ENCODE measurements around the gene DDX46. TPM values are rescaled to one million over a fixed set of nuclear protein-coding genes. Genes with fewer than 3 reads are reported as not detected.
"Not testable (repeated sequence)": the region's sequence is repeated elsewhere in the genome, so short reads cannot be mapped to it uniquely, and the experiment has no call there.

DDX46 gene
- total RNA-seq, 2 donors from 2014 or later, result 47.2 to 52.7 TPM

DNA sequence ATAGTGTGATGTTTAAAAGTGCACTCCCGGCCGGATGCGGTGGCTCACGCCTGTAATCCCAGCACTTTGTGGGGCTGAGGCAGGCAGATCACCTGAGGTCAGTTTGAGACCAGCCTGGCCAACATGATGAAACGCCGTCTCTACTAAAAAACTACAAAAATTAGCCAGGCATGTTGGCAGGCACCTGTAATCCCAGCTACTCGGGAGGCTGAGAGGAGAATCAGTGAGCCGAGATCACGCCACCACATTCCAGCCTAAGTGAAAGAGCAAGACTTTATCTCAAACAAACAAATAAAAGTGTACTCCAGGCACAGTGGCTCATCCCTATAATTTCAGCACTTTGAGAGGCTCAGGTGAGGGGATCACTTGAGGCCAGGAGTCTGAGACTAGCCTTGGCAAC is 79.8 kb downstream of the DDX46 start:
- H3K4me1 Mint-ChIP-seq; ATAC-seq; H3K4me3 Mint-ChIP-seq; H3K36me3 Mint-ChIP-seq (ENCODE audit: low read depth); DNase-seq; H3K27me3 Mint-ChIP-seq; H3K9me3 ChIP-seq (ENCODE audit: control insufficient read depth, low read length, poor library complexity, severe bottlenecking); H3K27ac Mint-ChIP-seq: not testable (repeated sequence)

DNA sequence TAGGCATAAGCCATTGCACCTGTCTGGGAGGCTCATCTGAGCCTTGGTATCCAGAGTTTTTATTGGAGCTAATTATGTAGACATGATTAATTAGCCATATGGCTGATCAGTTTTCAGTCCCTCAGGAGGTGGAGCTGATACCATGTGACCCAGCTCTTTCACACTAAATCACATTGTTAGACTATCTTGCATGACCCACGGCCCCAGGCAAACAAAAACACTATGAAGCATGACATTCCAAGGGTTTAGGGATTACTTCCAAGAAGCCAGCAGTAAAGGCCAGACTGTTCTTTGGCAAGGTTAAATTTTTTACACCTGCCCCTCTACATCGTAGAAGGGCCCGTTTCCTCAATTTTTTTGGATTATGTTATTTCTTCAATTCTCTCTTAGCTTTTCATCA is 82.2 kb downstream of the DDX46 start:
- Mint-ChIP-seq H3K27ac (no peak overlapping the region), H3K4me3 (no peak overlapping the region), H3K27me3 (no peaks in the 10 kb centered on the region), H3K4me1 (peaks cover 8% of the 10 kb centered on the region), H3K36me3 (ENCODE audit: low read depth) (no peaks in the 10 kb centered on the region)
- DNase-seq, result no peak
- no peak for ATAC-seq
- no peaks in the 10 kb centered on the region for H3K9me3 ChIP-seq (ENCODE audit: control insufficient read depth, low read length, poor library complexity, severe bottlenecking)

DNA sequence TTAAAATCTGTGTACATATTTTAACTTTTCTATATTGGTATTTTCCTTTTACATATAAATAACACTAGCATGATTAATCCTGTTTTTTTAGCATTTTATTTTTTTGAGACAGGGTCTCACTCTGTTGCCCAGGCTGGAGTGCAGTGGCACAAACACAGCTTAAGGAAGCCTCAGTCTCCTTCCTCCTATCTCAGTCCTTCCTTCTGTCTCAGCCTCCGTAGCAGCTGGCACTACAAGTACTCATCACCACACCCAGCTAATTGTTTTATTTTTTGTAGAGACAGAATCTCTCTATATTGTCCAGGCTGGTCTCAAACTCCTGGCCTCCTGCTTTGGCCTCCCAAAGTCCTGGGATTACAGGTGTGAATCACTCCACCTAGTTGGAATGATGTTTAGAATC is 85.7 kb downstream of the DDX46 start:
- no peak for ATAC-seq
- Mint-ChIP-seq H3K4me3 (no peak overlapping the region), H3K27ac (peak overlapping the region; percentile 95)

DNA sequence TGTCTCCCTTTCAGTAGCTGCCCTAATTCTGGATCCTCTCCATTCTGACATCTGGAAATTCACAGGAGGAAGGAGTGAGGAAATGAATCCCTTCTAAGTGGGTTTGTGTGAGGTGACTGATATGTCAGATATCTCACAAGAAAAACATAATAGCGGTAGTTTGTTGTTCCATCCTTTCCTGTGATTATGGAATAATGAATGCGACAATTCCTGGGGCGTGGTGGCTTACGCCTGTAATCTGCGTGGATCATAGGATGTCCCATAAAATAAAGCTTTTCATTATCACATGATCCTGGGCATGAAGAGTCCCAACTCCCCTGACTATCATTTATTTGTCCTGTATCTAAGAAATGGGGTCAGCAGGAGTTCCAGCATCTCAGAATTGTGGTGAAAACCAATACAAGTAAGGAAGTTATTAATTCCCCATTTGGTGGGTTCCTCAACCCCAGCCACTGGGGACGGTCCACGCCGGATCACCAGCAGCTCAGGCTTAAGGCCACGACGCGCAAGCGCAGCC is 86.8 kb downstream of the DDX46 start:
- ATAC-seq (no peak), DNase-seq (no peak)
- Mint-ChIP-seq H3K27ac (peak overlapping the region; percentile 95), H3K4me1 (peaks cover 19% of the 10 kb centered on the region), H3K27me3 (no peaks in the 10 kb centered on the region), H3K4me3 (peak overlapping the region; percentile 91), H3K36me3 (ENCODE audit: low read depth) (no peaks in the 10 kb centered on the region)
- H3K9me3 ChIP-seq (ENCODE audit: control insufficient read depth, low read length, poor library complexity, severe bottlenecking), result no peaks in the 10 kb centered on the region

More for the DNA sequence above, 85.7 kb downstream of the DDX46 start:
- H3K9me3 ChIP-seq (ENCODE audit: control insufficient read depth, low read length, poor library complexity, severe bottlenecking), result no peaks in the 10 kb centered on the region
- Mint-ChIP-seq H3K27me3 (no peaks in the 10 kb centered on the region), H3K36me3 (ENCODE audit: low read depth) (no peaks in the 10 kb centered on the region), H3K4me1 (peaks cover 16% of the 10 kb centered on the region)
- no peak for DNase-seq

DNA sequence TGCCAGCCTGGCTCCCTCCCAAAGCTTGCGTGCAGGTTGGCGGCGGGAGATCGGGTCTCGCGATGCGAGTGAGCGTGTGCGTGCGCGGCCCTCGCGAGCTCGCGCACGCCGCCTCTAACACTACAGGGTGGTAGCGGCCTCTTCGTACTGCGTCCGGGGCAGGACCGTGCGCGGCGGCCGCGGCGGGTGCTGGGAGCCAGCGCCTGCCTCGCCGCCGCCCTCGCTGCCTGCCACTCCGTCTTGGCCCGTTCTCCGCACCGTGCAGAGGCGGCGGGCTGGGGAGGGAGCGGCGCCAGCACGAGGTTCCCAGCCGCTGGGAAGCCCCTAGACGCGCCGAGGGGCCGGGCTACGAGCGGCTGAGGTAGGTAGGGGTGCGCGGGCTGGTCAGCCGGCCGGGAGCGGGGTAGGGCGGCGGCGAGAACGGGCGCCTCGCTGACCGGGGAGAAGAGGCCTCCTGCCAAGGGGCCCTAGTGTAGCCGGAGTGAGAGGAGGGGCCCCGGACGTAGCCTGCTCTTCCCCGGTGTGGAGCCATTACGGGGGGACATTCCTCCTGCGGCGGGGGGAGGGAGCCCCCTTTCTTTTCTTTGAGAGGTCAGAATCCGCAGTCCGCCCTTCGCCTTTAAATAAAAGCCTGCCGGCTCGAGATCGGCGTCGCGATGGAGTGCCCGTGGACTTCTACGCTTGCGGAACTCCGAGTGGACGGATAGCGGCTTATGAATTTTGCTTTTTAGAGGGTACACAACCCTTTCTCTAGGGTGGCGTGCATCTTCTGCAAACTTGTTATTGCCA is 87.5 kb downstream of the DDX46 start, which contains the start of gene C5orf24:
TSS of gene C5orf24 (plus strand) at position 117 of the 789 bp plus-strand sequence. CDS start 8,933 bp downstream, outside the sequence.
- no peaks in the 10 kb centered on the region for H3K27me3 Mint-ChIP-seq
- DNase-seq (peak; percentile 79 to 88 (median 85)), ATAC-seq (peak; percentile 93)
- peak within 1 kb of the TSS; percentile 95 for H3K27ac Mint-ChIP-seq
- no peaks in the 10 kb centered on the region for H3K36me3 Mint-ChIP-seq (ENCODE audit: low read depth)
- H3K4me3 Mint-ChIP-seq, result peak within 1 kb of the TSS; percentile 91
- no peaks in the 10 kb centered on the region for H3K9me3 ChIP-seq (ENCODE audit: control insufficient read depth, low read length, poor library complexity, severe bottlenecking)
- H3K4me1 Mint-ChIP-seq, result peaks cover 19% of the 10 kb centered on the region

DNA sequence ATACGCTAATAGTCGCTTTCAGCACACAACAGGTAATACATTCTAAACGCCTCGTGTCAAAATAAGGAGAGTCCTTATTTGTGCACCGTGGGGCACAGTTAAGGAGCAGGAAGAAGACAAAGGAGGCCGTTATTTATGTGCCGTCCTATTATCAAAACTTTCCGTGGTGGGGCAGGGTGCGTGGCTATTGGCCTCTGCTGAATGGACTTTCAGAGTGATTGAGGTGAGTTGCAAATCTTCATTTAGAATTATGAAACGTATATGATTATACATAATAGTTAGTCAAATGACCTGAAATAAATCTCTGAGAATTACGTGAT is 88.0 kb downstream of the DDX46 start:
- DNase-seq (no peak), ATAC-seq (peak; percentile 7)
- H3K27ac Mint-ChIP-seq, result peak overlapping the region; percentile 95
- no peaks in the 10 kb centered on the region for H3K36me3 Mint-ChIP-seq (ENCODE audit: low read depth)
- peaks cover 19% of the 10 kb centered on the region for H3K4me1 Mint-ChIP-seq
- peak overlapping the region; percentile 91 for H3K4me3 Mint-ChIP-seq
- no peaks in the 10 kb centered on the region for H3K27me3 Mint-ChIP-seq
- no peaks in the 10 kb centered on the region for H3K9me3 ChIP-seq (ENCODE audit: control insufficient read depth, low read length, poor library complexity, severe bottlenecking)

DNA sequence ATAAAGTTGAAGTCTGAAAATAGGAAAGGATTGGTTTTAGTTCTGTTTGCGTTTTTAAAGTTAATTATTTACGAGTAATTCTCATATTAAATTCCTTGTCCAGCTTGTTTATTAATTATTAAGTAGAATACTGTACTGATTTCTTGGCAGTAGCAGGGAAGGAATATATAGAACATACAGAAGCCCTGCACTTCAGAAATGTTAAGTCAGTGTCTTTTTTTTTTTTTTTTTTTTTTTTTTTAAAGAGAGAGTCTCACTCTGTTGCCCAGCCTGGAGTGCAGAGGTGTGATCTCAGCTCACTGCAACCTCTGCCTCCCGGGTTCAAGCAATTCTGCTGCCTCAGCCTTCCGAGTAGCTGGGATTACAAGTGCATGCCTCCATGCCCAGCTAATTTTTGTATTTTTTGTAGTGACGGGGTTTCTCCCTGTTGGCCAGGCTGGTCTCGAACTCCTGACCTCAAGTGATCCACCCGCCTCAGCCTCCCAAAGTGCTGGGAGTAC is 90.9 kb downstream of the DDX46 start:
- H3K9me3 ChIP-seq (ENCODE audit: control insufficient read depth, low read length, poor library complexity, severe bottlenecking); H3K36me3 Mint-ChIP-seq (ENCODE audit: low read depth); ATAC-seq; DNase-seq; H3K27me3 Mint-ChIP-seq: not testable (repeated sequence)
- Mint-ChIP-seq H3K27ac (peak overlapping the region; percentile 71), H3K4me1 (peaks cover 19% of the 10 kb centered on the region), H3K4me3 (peak overlapping the region; percentile 45)

DNA sequence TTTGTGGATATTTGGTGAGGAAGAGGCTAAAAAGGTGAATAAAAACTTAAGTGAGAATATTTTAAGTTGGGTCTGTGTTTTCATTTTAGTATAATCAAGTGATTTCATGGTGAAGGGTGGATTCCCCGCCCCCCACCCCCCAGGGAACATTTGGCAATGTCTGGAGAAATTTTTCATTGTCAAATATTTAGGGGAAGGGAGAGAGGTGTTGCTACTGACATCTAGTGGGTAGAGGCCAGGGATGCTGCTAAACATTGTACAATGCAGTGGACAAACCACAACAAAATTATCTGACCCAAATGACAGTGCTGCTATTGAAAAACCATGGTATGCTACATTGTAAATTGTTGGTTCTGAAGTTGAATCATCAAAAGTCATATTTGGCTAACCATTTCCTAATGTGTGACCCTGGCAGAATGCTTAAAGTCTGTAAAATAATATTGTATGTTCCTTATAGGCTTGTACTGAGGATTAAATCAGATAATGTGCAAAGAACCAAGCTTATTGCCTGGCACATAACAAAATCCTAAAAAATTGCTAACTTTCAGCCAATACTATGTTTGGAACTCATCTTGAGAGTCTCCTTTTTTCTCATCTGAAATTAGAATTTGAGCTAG is 92.8 kb downstream of the DDX46 start:
- no peaks in the 10 kb centered on the region for H3K36me3 Mint-ChIP-seq (ENCODE audit: low read depth)

DNA sequence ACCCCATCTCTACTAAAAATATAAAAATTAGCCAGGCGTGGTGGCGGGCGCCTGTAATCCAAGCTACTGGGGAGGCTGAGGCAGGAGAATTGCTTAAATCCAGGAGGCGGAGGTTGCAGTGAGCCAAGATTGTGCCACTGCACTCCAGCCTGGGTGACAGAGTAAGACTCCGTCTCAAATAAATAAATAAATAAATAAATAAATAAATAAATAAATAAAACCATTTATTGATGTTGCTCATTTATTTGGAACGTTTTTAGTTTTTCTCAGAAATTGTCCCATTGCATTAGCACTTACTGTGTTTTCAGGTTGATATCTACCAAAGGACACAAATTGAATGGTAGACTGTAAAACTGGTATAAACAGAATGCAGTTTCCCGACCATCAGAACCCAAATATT is 97.9 kb downstream of the DDX46 start:
- not testable (repeated sequence) for H3K27me3 Mint-ChIP-seq; H3K27ac Mint-ChIP-seq; ATAC-seq; DNase-seq; H3K4me3 Mint-ChIP-seq; H3K4me1 Mint-ChIP-seq; H3K36me3 Mint-ChIP-seq (ENCODE audit: low read depth); H3K9me3 ChIP-seq (ENCODE audit: control insufficient read depth, low read length, poor library complexity, severe bottlenecking)

More for the DNA sequence above, 92.8 kb downstream of the DDX46 start:
- Mint-ChIP-seq H3K27ac (peak overlapping the region; percentile 29), H3K27me3 (no peaks in the 10 kb centered on the region), H3K4me1 (peaks cover 17% of the 10 kb centered on the region), H3K4me3 (peak overlapping the region; percentile 12)
- no peaks in the 10 kb centered on the region for H3K9me3 ChIP-seq (ENCODE audit: control insufficient read depth, low read length, poor library complexity, severe bottlenecking)
- DNase-seq, result no peak
- no peak for ATAC-seq

DNA sequence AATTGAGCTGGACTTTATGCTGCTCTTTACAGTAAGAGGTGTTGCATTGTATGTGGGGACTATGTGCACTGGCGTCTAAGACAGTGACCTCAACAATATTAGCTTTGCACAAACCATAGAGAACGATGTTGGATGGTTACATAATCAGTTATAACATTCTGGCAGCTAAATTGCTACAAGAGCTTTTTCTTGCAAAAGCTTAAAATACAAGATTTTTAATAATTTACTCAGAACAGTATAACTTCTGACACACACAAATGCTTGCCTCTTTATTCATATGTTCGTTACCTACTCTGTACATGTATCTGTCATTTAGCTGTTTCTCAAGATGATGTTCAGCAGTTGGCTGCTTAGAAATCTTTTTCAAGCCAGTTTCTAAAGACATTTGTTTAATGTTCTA is 98.8 kb downstream of the DDX46 start:
- no peak for ATAC-seq
- H3K9me3 ChIP-seq (ENCODE audit: control insufficient read depth, low read length, poor library complexity, severe bottlenecking), result no peaks in the 10 kb centered on the region
- no peak for DNase-seq
- peak overlapping the region; percentile 61 for H3K27ac Mint-ChIP-seq
- no peak overlapping the region for H3K4me3 Mint-ChIP-seq
- H3K4me1 Mint-ChIP-seq, result peaks cover 8% of the 10 kb centered on the region
- no peaks in the 10 kb centered on the region for H3K27me3 Mint-ChIP-seq
- H3K36me3 Mint-ChIP-seq (ENCODE audit: low read depth), result peaks cover 2% of the 10 kb centered on the region

DNA sequence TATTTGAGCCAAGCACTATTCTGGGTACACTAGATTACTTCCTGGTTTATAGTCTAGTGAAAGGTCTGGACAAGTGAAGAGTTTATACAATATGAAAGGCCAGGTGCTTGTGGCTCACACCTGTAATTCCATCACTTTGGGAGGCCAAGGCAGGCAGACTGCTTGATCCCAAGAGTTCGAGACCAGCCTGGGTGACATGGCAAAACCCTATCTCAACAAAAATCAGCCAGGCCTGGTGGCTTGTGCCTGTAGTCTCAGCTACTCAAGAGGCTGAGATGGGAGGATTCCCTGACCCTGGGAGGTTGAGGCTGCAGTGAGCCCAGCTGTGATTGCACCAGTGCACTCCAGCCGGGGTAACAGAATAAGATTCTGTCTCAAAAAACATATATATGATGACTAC is 106.1 kb downstream of the DDX46 start:
- no peaks in the 10 kb centered on the region for H3K9me3 ChIP-seq (ENCODE audit: control insufficient read depth, low read length, poor library complexity, severe bottlenecking)
- no peak for DNase-seq
- H3K36me3 Mint-ChIP-seq (ENCODE audit: low read depth), result no peaks in the 10 kb centered on the region
- no peak for ATAC-seq
- no peaks in the 10 kb centered on the region for H3K4me1 Mint-ChIP-seq
- no peaks in the 10 kb centered on the region for H3K27me3 Mint-ChIP-seq
- no peak overlapping the region for H3K27ac Mint-ChIP-seq
- H3K4me3 Mint-ChIP-seq, result no peak overlapping the region

DNA sequence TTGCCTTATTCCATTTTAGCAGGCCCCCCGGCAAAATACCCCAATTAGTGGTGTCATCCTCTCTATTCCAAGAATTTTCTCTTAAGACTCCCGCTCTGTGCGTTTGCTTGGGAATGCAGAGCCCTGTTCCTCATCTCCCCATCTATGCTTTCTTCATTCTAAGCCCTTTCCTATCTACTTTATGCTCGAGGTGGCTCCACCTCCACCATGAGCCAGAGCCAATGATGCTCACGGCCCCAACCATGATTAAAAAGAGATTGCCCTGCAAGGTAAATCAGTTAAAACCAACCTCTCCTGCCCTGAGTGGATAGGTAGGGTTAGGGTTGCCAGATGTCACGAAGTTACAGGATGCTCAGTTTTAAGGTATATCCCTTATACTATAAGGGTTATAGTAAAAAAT is 114.9 kb downstream of the DDX46 start:
- Mint-ChIP-seq H3K27me3 (no peaks in the 10 kb centered on the region), H3K4me3 (peak overlapping the region; percentile 95), H3K4me1 (peaks cover 28% of the 10 kb centered on the region), H3K36me3 (ENCODE audit: low read depth) (peaks cover 4% of the 10 kb centered on the region), H3K27ac (peak overlapping the region; percentile 93)
- no peaks in the 10 kb centered on the region for H3K9me3 ChIP-seq (ENCODE audit: control insufficient read depth, low read length, poor library complexity, severe bottlenecking)
- ATAC-seq, result no peak
- no peak for DNase-seq

DNA sequence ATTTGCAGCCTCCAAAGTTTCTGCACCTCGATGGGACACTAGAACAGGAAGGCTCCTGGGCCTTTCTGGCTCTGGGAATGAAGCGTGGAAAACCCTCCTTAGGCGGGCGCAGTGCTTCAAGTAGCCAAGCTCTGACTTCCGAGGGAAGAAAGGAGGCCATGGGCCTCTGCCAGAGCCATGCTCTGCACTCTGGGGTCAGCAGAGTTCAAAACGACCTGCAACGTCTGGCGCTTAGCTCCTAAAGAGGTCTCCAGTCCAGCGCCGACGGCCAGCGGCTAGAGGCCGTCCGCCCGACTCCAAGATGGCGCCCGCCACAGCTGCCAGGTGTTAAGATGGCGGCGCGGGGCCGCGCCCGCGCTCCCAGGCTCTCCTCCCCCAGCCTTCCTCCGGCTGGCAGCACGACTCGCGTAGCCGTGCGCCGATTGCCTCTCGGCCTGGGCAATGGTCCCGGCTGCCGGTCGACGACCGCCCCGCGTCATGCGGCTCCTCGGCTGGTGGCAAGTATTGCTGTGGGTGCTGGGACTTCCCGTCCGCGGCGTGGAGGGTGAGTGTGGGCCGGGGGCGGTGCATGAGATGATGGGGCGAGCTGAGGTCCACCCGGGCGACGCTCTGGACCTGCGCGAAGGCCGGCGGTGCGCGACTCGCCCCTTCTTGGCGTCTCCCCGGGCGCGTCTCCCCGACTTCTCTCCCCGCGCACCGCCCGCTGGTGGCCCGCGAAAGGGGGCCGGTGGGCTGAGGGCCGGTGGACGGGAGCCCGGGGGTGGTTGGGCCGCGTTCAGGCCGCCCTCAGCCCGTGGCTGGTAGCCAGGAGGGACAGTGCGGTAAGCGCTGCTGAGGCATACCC is 115.6 kb downstream of the DDX46 start, which contains the start of gene TXNDC15:
TSS of gene TXNDC15 (plus strand) at position 385 of the 844 bp plus-strand sequence. CDS start at position 442, 57 bp downstream.
- Mint-ChIP-seq H3K27ac (peak within 1 kb of the TSS; percentile 93), H3K36me3 (ENCODE audit: low read depth) (peaks cover 4% of the 10 kb centered on the region), H3K4me1 (peaks cover 31% of the 10 kb centered on the region), H3K4me3 (peak within 1 kb of the TSS; percentile 95), H3K27me3 (no peaks in the 10 kb centered on the region)
- DNase-seq (peak; percentile 71 to 73 (median 71)), ATAC-seq (peak; percentile 95)
- H3K9me3 ChIP-seq (ENCODE audit: control insufficient read depth, low read length, poor library complexity, severe bottlenecking), result no peaks in the 10 kb centered on the region
